GM23338 (cell line): ENCODE measurements around the gene CNN3. TPM values are rescaled to one million over a fixed set of nuclear protein-coding genes. Genes with fewer than 3 reads are reported as not detected.

Experiments used
- ATAC-seq: fragments of 200-7000 bp; cut with Tn5 transposase; 3 replicates; pipeline ENCODE4 v1.9.1; 2020
- DNase-seq: peaks from one replicate; pipeline ENCODE4 v3.0.0-alpha.2; 2015; ENCODE audit warnings: low spot score
- H2AFZ ChIP-seq: fragments of 200-600 bp; sonication (generic); 2 replicates; pipeline ENCODE4 v1.8.0; 2016; ENCODE audit warnings: antibody characterized with exemption, mild to moderate bottlenecking, moderate library complexity
- H3F3A ChIP-seq: fragments of 200-600 bp; sonication (generic); replicated peaks from 2 replicates; pipeline ENCODE4 v1.8.0; 2017; ENCODE audit warnings: antibody characterized with exemption, mixed run types, low read depth
- H3K27ac ChIP-seq: fragments of 200-600 bp; sonication (generic); 2 replicates; pipeline ENCODE4 v1.6.1; 2016; ENCODE audit warnings: low read depth
- H3K27me3 ChIP-seq: fragments of 200-600 bp; sonication (generic); 2 replicates; pipeline ENCODE4 v1.8.0; 2016; ENCODE audit warnings: mild to moderate bottlenecking, mixed run types, moderate library complexity; ENCODE audit not compliant: insufficient read depth
- H3K36me3 ChIP-seq: fragments of 200-600 bp; sonication (generic); 2 replicates; pipeline ENCODE4 v1.8.0; 2016; ENCODE audit warnings: mild to moderate bottlenecking; ENCODE audit not compliant: insufficient read depth
- H3K4me1 ChIP-seq: fragments of 200-600 bp; sonication (generic); 2 replicates; pipeline ENCODE4 v1.8.0; 2016; ENCODE audit warnings: mild to moderate bottlenecking, moderate library complexity; ENCODE audit not compliant: insufficient read depth
- H3K4me2 ChIP-seq: fragments of 200-600 bp; sonication (generic); 2 replicates; pipeline ENCODE4 v1.7.1; 2017; ENCODE audit warnings: mixed run types
- H3K4me3 ChIP-seq: fragments of 200-600 bp; sonication (generic); 2 replicates; pipeline ENCODE4 v1.6.1; 2016; ENCODE audit warnings: mixed run types
- H3K79me2 ChIP-seq: fragments of 200-600 bp; sonication (generic); replicated peaks from 2 replicates; pipeline ENCODE4 v1.8.0; 2017; ENCODE audit warnings: mild to moderate bottlenecking; ENCODE audit not compliant: insufficient read depth
- H3K9me2 ChIP-seq: fragments of 200-600 bp; sonication (generic); 2 replicates; pipeline ENCODE4 v1.8.0; 2017; ENCODE audit not compliant: insufficient read depth
- H4K20me1 ChIP-seq: fragments of 200-600 bp; sonication (generic); replicated peaks from 2 replicates; pipeline ENCODE4 v1.8.0; 2017; ENCODE audit warnings: mild to moderate bottlenecking; ENCODE audit not compliant: insufficient read depth
- H3K27ac Mint-ChIP-seq: 2 replicates; pipeline ENCODE4 v1.8.0; 2020; ENCODE audit warnings: inconsistent platforms, mild to moderate bottlenecking, moderate library complexity, mixed read lengths
- H3K27me3 Mint-ChIP-seq: 3 replicates; pipeline ENCODE4 v1.8.0; 2022; ENCODE audit warnings: low read depth, mild to moderate bottlenecking, moderate library complexity, mixed read lengths, inconsistent platforms; ENCODE audit not compliant: insufficient read depth, poor library complexity
- H3K36me3 Mint-ChIP-seq: 3 replicates; pipeline ENCODE4 v1.8.0; 2021; ENCODE audit warnings: low read depth, mild to moderate bottlenecking, inconsistent platforms, moderate library complexity, mixed read lengths
- H3K4me1 Mint-ChIP-seq: 3 replicates; pipeline ENCODE4 v1.8.0; 2020; ENCODE audit warnings: mild to moderate bottlenecking, inconsistent platforms, mixed read lengths
- H3K4me3 Mint-ChIP-seq: 3 replicates; pipeline ENCODE4 v1.8.0; 2021; ENCODE audit warnings: moderate library complexity, mild to moderate bottlenecking, inconsistent platforms, mixed read lengths
- H3K9me3 Mint-ChIP-seq: 3 replicates; pipeline ENCODE4 v1.8.0; 2020; ENCODE audit warnings: moderate library complexity, mild to moderate bottlenecking, inconsistent platforms, mixed read lengths
- CREB1 ChIP-seq: fragments of 250-450 bp; sonication (Bioruptor Pico); IDR thresholded peaks from 2 replicates; pipeline ENCODE4 v1.5.0; 2020; ENCODE audit warnings: low read depth, mild to moderate bottlenecking, moderate library complexity
- CTCF ChIP-seq, 2 experiments: fragments of 200-600 bp in 1 of 2; sonication (generic) in 1 of 2; conservative IDR thresholded peaks; 2 replicates each; pipeline versions ENCODE4 v1.5.1 to v1.6.1; 2016 to 2017; ENCODE audit warnings: antibody characterized with exemption in 2 of 2, low read depth in 2 of 2, mild to moderate bottlenecking in 2 of 2, moderate library complexity in 1 of 2
- ETS1 ChIP-seq: IDR thresholded peaks from 2 replicates; pipeline ENCODE4 v1.6.1; 2016; ENCODE audit warnings: antibody characterized with exemption
- EZH2 ChIP-seq: fragments of 200-600 bp; sonication (generic); IDR thresholded peaks from one replicate; pipeline ENCODE4 v1.8.0; 2017; ENCODE audit warnings: antibody characterized with exemption, mild to moderate bottlenecking, low read depth; ENCODE audit not compliant: unreplicated experiment
- EZH2phosphoT487 ChIP-seq: fragments of 200-600 bp; sonication (generic); IDR thresholded peaks from one replicate; pipeline ENCODE4 v1.8.1; 2018; ENCODE audit warnings: antibody characterized with exemption; ENCODE audit not compliant: unreplicated experiment
- JUNB ChIP-seq: IDR thresholded peaks from one replicate; pipeline ENCODE4 v1.6.1; 2016; ENCODE audit warnings: antibody characterized with exemption; ENCODE audit not compliant: unreplicated experiment
- NANOG ChIP-seq: IDR thresholded peaks from 2 replicates; pipeline ENCODE4 v1.6.1; 2016; ENCODE audit warnings: antibody characterized with exemption, borderline replicate concordance
- POLR2AphosphoS5 ChIP-seq: IDR thresholded peaks from 2 replicates; pipeline ENCODE4 v1.6.1; 2016; ENCODE audit warnings: antibody characterized with exemption, low read depth
- REST ChIP-seq: IDR thresholded peaks from one replicate; pipeline ENCODE4 v1.6.1; 2018; ENCODE audit warnings: antibody characterized with exemption; ENCODE audit not compliant: unreplicated experiment
- STAT1 ChIP-seq: IDR thresholded peaks from one replicate; pipeline ENCODE4 v1.6.1; 2016; ENCODE audit warnings: antibody characterized with exemption; ENCODE audit not compliant: unreplicated experiment
- ZNF114 ChIP-seq: fragments of 250-450 bp; sonication (Bioruptor Pico); IDR thresholded peaks from 2 replicates; pipeline ENCODE4 v1.5.0; 2020; ENCODE audit warnings: mild to moderate bottlenecking, moderate library complexity
- ZNF331 ChIP-seq: fragments of 250-450 bp; sonication (Bioruptor Pico); IDR thresholded peaks from 2 replicates; pipeline ENCODE4 v1.5.0; 2020; ENCODE audit warnings: low read depth, mild to moderate bottlenecking, moderate library complexity
- ZNF462 ChIP-seq: fragments of 250-450 bp; sonication (Bioruptor Pico); IDR thresholded peaks from 2 replicates; pipeline ENCODE4 v1.5.0; 2020; ENCODE audit warnings: mild to moderate bottlenecking, moderate library complexity
- polyA plus RNA-seq: library from polyadenylated mRNA; unstranded; fragments of >200 nt; fragmentation: Nextera tagmentation; extraction: Ambion mirVana; gene quantifications from 2 replicates; pipeline ENCODE4 v1.2.1, GENCODE V29; 2016
- total RNA-seq: library from RNA; depleted of rRNA; stranded (reverse); fragments of >200 nt; shearing (Covaris generic); gene quantifications from 2 replicates; pipeline ENCODE4 v1.2.3, GENCODE V29; 2014

The CNN3 gene
- total and polyA plus RNA-seq, 2 experiments from 2014 or later = 220 to 312 TPM

GRCh38 chr1:94864821-94865220 lies 62.1 kb downstream of the CNN3 start:
- H3K27me3 Mint-ChIP-seq = peaks cover 5% of the 10 kb centered on the region
- peaks cover 6% of the 10 kb centered on the region; the same call in 1 of the 2 replicates for H3K9me2 ChIP-seq
- no peaks in the 10 kb centered on the region for H3K79me2 ChIP-seq
- H3K27ac Mint-ChIP-seq = peak overlapping the region; percentile 2
- no peaks in the 10 kb centered on the region for H3F3A ChIP-seq
- peak; percentile 15 for ATAC-seq
- H3K36me3 Mint-ChIP-seq = no peaks in the 10 kb centered on the region
- DNase-seq = peak; percentile 28
- no peak for TF ChIP-seq EZH2phosphoT487
- no peak for TF ChIP-seq REST
- no peak for TF ChIP-seq CREB1 (CRISPR knock-in tag)
- no peak for TF ChIP-seq CTCF (conservative IDR thresholded peaks at IDR 0.05; ENCODE audit: low read depth in 2 of 2)
- no peak for TF ChIP-seq ZNF114 (CRISPR knock-in tag)
- TF ChIP-seq ZNF331 (CRISPR knock-in tag) = no peak
- TF ChIP-seq ETS1 = no peak
- no peak for TF ChIP-seq NANOG
- TF ChIP-seq STAT1 = no peak
- TF ChIP-seq POLR2AphosphoS5 = no peak
- TF ChIP-seq JUNB = no peak
- no peak for TF ChIP-seq EZH2
- no peak for TF ChIP-seq ZNF462 (CRISPR knock-in tag)
- H3K4me1 Mint-ChIP-seq = peaks cover 66% of the 10 kb centered on the region
- H3K4me1 ChIP-seq = peaks cover 47% of the 10 kb centered on the region
- no peak overlapping the region for H2AFZ ChIP-seq
- no peaks in the 10 kb centered on the region for H3K36me3 ChIP-seq
- 0 out of 2 replicates have a peak overlapping the region, but pooled peaks have one; percentile 3 for H3K4me3 ChIP-seq
- H4K20me1 ChIP-seq = no peaks in the 10 kb centered on the region
- H3K27me3 ChIP-seq = no peaks in the 10 kb centered on the region
- H3K4me3 Mint-ChIP-seq = peak overlapping the region; percentile 19; the same call in 1 of the 3 replicates
- H3K4me2 ChIP-seq = peak overlapping the region; percentile 42
- H3K9me3 Mint-ChIP-seq = no peaks in the 10 kb centered on the region
- H3K27ac ChIP-seq = peak overlapping the region; percentile 50; the same call in 1 of the 2 replicates
